GM19023 (cell line): ENCODE measurements around the gene DLG1.
"Not testable (repeated sequence)": the region's sequence is repeated elsewhere in the genome, so short reads cannot be mapped to it uniquely, and the experiment has no call there.

Experiments used
- ATAC-seq: cut with Tn5 transposase; IDR thresholded peaks from one replicate; pipeline ENCODE4 v1.9.1; 2021; ENCODE audit warnings: mild to moderate bottlenecking, moderate library complexity; ENCODE audit not compliant: unreplicated experiment

Gene DLG1

DNA sequence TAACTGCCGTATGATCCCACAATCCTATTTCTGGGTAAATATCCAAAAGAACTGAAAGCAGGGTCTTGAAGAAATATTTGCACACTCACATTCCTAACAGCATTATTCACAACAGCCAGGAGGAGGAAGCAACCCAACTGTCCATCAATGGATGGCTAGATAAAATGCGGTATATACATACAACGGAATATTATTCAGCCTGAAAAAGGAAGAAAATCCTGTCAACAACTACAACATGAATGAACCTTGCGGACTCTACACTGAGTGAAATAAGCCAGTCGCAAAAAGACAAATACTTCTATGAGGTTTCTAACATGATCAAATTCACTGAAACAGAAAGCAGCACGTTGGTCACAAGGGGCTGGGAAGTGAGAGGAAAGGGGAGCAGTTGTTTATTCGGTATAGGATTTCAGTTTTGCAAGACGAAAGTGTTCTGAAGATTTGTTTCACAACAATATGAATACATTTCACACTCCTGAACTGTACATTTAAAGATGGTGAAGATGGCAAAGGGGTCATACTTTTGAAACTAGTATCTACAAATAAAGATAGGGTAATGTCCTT, 6.2 kb downstream of the DLG1 start:
- ATAC-seq = no peak

DNA sequence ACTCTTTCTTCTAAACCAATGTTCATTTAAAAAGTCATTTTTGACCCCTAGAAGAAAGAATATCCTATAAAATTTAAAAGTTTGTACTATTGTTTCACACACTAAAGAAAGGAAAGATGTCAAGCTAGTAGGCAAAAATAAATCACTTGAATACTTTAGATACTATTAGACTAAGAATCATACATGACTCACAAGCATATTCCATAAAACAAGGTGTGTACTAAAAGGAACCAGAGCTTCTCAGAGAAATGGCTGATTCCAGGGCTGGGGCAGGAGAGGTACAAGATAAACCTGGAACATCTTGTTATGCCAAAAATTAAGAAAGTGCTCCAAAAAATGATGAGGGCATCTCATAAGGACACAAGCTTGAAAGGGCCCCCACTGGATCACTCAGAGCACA, 8.7 kb downstream of the DLG1 start:
- no peak for ATAC-seq

DNA sequence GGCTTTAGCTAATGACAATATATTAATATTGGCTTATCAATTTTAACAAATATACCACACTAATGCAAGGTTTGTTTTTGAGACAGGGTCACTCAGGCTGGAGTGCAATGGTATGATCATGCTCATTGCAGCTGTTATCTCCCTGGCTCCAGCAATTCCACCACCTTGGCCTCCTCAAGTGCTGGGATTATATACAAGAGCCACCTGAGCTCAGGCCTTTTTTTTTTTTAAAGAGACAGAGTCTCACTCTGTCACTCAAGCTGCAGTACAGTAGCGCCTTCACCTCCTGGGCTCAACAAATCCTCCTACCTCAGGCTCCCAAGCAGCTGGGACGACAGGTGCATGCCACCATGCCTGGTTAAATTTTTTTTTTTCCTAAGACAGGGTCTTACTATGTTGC, 11.7 kb downstream of the DLG1 start:
- ATAC-seq = no peak

DNA sequence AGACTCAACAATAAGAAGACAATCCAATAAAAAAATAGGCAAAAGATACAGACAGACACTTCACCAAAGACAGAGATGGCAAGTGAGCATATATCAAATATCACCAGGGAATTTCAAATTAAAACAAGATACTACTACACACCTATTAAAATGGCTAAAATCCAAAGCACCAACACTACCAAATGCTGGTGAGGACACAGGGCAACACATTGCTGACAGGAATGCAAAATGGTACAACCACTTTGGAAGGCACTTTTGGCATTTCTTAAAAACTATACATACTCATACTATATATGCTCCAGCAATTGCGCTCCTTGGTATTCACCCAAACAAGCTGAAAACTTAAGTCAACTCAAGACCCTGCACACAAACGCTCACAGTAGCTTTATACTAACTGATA, 12.9 kb downstream of the DLG1 start:
- no peak for ATAC-seq

DNA sequence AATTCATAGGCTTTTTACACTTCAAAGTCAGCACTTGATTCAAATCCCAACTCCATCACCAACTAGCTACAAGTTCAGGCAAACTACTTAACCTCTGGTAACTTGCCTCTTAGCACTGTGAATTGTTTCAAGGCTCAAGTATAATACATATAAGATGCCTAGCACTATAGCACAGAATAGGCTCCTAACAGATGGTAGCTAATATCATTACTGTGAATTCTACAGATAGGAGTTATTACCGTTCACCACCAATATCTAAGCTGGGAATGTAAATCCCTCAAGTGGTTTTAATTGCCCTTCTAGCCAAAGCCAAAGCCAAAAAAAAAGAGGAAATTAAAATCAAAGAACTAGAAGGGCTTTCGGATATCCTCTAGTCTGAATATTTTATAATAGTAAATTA, 15.4 kb downstream of the DLG1 start:
- ATAC-seq = no peak

DNA sequence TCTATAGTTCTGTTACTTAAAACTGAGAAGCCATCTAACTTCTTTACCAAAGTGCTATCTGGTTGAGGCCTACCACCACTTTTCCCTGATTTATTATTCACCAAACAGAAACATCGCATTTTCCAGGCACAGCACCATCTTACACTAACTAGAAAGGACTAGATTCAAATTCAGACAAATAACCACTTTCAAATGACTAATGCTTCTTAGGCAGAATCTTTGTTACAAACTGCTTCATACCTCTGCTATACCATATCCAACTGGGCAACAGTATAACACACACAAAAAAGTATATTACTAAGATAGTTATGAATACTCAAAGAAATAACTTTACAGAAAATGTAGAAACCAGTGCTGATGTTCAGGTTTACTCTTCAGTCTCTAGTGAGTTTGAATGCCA, 16.6 kb downstream of the DLG1 start:
- ATAC-seq = no peak

DNA sequence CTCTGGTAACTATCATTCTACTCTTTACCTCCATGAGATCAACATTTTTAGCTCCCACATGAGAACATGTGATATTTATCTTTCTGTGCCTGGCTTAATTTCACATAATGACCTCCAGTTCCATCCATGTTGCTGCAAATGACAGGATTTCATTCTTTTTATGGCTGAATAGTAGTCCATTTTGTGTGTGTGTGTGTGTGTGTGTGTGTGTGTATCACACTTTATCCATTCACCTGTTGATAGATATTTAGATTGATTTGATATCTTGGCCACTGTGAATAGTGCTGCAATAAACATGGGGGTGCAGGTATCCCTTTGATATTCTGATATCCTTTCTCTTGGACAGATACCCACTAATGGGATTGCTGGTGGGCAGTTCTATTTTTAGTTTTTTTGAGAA, 18.3 kb downstream of the DLG1 start:
- ATAC-seq = no peak

DNA sequence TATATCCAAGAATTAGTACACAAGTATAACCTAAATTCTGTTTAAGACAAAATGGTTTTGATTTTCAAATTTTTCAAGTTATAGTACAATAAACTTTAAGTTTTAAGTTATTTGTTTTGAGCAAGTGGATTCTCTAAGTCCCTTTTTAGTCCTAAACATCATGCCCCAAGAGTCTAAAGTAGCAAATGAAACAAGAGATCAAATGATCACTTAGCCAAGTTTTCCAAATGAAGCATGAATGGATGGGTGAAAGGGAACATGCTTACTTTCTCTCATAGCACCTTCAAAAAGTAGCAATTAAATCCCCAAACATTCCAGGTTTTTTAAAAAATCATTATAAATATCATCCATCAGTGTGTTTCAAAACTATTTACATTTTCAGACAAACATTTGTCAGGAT, 19.5 kb downstream of the DLG1 start:
- ATAC-seq = no peak

DNA sequence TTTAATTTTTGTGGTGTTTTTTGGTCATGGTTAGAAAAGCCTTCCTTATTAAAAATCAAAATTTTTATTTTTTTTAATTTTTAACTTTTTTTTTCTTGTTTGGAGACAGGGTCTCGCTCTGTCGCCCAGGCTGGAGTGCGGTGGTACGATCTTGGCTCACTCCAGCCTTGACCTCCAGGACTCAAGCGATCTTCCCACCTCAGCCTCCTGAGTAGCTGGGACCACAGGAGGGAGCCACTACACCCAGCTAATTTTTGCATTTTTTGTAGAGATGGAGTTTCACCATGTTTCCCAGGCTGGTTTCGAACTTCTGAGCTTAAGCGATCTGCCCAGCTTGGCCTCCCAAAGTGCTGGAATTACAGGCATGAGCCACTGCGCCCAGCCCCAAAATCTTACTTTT, 21.6 kb downstream of the DLG1 start:
- ATAC-seq = not testable (repeated sequence)

DNA sequence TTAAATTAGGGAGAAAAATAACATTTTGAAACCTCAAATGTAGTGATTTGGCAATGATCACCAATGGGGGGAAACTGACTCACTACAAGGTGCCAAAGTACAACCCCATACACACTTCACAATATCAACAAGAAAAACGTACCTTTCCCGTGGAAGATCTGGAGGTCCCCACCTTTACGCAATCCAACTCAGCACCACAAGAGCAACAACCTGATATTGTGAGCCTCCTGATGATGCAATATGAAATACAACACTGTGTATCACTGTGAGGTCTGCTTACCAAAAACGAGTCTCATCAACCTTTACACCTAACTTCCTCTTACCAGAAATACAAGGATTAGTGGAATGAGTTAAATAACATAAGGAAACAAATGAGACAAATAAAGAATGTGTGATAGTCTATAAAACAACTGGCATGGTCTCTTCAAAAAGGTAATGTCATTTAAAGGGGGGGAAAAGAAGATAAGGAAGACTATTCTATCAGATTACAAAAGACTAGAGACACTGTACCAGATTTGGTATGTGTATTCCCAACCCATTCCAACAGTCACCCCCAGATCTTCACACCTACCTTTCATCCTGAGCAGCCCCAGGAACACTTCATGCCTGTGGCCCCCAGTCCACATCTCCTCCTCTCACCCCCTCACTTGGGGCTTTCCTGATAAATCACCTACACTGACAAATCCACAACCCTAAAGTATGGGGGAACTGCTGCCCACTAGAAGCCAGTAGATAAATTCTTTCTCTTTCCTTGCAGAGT, 27.7 kb downstream of the DLG1 start:
- ATAC-seq = no peak

DNA sequence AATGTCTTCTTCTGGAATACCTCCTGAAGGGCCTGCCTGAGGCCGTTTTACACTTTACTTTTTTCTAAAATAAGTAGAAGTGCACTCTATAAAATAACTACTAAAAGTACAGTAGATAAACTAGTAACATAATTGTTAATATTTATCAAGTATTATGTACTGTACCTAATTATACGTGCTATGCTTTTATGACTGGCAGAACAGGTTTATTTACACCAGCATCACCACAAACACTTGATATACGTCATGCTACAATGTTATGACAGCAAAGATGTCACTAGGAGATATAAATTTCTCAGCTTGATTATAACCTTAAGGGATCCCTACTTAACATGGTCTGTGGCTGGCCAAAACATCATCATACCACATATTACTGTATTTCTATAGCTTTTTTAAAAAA, 29.4 kb downstream of the DLG1 start:
- no peak for ATAC-seq

DNA sequence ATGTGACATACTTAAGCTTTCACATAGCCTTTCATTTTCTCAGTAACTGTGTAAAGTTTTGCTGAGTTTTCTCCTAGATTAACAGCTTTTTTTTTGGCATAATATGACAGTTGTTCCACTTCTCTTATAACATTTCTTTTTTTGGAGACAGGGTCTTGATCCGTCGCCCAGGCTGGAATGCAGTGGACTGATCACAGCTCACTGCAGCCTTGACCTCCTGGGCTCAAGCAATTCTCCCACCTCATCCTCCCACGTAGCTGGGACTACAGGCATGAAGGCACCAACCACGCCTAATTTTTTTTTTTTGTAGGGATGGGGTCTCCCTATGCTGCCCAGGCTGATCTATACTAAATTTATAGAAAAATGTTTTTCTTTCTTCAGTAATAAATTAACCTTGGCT, 30.1 kb downstream of the DLG1 start:
- ATAC-seq = no peak

DNA sequence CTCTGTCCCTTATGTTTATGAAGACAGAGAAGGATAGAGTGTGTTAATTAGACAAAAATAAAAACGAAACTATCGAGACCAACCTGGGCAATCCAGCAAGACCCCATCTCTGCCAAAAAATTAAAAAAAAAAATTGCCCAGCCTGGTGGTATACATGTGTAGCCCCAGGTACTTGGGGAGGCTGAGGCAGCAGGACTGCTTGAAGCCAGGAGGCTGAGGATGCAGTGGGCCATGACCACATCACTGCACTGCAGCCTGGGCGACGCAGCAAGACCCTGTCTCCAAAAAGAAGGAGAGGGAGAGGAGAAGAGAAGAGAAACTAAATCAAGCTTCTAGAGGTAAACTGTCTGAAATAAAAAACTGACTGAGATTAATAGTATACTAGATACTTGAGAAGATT, 32.1 kb downstream of the DLG1 start:
- no peak for ATAC-seq

DNA sequence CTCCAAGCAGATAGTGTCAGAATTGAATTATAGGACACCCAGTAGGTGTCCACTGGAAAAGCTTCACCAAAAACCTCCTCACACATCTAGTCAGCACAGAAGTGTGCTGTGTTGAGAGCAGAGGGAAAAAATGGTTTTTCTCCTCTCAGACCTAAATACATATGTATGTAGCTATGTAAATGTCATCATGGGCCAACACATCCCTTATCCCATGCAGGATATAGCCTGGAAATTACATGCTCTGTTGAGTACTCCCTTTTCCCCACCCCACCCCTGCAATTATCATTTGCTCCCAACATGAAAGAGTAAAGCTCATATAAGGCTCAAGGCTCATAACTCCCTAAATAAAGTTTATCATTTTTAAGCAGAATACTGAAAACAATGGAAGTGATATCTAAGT, 35.7 kb downstream of the DLG1 start:
- ATAC-seq = no peak

DNA sequence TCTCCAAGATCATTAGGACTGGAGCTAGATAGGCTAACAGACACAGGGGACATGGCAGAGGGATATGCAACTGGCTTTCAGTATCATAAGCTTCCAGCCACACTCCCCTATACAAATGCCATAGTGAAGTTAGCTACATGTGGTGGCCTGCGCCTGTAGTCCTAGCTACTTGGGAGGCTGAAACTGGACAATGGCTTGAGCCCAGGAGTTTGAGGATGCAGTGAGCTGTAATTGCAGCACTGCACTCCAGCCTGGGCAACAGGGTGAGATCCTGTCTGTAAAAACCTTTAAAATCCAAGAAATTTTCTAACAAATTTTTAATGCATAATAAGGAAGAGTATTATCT, 37.3 kb downstream of the DLG1 start:
- ATAC-seq = no peak

DNA sequence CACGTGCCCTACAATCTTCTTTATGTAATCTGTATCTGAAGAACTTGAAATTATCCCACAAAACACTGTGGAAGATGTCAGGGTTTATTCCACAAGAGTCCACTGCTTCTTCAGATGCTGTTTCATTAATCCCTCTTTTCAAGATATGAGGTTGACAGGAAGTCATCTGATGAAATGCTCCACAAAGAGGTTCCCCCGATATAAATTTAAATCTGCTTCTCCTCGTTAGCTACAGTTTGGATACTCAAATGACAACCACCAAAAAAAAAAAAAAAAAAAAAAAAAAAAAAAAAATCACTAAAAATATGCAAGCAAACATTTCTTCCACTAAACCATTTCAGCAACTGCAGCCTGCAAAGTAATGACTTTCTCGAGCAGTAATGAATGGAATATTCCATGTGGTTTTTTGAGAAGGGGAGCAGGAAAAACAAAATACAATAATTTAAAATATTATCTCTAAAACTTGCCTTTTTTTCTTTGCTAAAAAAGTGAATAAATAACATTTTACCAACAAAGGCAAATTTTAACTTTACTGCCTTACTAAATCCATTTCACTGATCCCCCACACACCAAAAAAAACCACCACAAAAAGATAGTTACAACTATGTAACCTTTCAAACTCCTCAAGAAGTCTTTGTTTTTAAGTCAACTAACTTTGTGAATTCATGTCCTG, 37.8 kb downstream of the DLG1 start:
- ATAC-seq = no peak

DNA sequence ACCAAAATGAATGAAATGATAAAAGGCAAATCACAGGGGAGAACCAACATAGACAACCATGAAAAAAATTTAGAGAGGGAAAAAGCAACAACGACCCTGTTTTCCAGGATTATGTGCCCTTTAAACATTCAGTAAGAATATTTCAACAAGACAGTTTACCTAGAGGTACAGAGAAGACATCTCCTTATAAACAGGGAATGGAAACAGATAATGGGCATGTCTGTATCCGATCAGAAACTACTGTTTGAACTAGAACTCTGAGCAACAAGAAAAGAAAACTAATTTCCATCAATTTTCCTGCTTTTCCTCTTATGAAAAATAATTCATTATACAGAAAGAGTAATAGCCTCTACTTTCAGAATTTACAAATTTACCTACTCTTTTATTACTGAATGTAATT, 39.3 kb downstream of the DLG1 start:
- no peak for ATAC-seq

DNA sequence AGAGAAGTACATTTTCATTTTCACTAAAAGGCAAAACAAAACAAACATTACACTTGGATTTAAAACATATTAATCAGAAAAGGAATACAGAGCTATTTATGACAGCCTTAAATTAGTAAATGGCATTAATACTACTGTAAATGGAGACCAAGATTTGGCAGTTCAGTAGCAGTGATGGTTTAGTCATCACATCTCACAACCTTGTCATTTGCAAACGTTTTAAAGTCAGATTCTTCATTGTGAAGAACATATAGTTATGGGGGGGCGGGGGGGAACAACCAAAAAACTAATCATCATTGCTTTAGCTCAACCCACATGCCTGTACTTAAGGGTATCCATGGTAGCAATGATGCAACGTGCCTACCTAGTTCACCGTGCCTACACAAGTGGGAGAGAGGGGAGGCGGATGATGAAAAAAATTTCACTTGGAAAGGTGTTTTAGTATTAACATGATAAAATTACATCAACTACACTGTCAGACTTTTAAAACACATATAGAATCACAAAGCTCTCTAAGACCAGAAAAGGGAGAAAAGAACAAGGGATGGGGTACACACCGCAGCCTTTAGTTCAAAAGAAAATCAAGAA, 40.1 kb downstream of the DLG1 start:
- no peak for ATAC-seq

DNA sequence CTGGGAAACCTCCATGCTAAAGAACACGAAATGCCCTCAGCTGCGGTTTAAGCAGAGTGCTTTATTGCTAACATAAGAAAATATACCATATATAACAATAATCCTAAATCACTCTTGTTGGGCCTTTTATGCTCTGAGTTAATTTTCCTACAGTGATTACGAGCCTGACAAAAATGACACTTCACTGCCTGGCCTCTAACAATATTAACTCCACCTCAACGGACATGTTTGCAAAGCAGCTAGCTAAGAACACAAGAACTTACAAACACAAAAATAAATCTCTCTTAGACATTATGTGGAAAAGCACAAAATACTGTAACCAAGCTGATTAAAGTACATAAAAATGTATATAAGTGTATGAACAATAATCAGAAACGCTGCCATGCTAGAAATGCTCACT, 40.7 kb downstream of the DLG1 start:
- ATAC-seq = no peak

DNA sequence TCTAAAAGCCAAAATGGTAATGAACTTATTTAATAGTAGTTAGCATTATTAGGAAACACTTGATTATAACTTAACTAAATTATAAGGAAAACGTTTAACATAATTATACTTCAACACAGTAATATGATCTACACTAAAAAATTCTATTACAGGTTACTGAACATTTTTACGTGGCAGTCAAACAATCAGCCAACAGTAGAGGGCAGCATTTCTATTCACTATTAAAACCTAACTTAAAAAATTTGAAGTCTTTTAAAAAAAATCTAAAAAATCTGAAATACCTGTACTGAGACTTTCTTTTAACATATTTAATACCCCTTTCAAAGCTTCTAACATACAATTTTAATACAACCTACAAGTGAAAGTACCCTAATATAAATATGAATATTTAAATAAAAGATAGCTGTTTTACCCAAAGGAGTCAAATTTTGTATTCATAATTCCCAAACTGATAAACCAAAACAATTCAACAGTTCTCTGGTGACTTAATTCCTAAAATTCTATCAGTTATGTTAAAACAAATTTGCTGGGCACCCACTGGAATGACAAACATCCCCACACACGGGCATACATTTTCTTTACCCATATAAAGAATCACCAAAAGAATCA, 41.5 kb downstream of the DLG1 start:
- ATAC-seq = no peak

DNA sequence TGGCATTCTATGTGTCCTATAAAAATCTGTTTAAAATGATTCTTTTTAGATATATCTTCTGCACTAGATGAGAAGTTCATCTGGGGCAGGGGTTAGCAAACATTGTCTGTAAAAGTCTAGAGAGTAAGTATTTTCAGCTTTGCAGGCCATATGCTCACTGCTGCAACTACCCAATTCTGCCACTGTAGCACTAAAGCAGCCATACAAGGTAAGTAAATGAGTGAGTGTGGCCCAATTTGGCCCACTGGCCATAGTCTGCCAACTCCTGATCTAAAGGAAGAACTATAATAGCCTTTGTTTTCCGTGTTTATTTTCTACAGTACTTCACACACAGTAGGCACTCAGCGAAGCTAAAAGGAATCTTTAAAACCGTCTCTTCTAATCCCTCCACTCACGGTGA, 42.3 kb downstream of the DLG1 start:
- no peak for ATAC-seq
